Pons (tissue), 1 donor: ENCODE results near the gene VPS13A.

ENCODE experiments used
- DNase-seq: peaks from one replicate; pipeline ENCODE4 v3.0.0-alpha.2; 2016; ENCODE audit warnings: low spot score

The VPS13A gene

GRCh38 chr9:77460938-77461337 is 283.6 kb downstream of the VPS13A start:
- no peak for DNase-seq

GRCh38 chr9:77462066-77462465 is 284.7 kb downstream of the VPS13A start:
- DNase-seq, result no peak

- no peak for DNase-seq
These were observed 285.8 kb downstream of the VPS13A start for GRCh38 chr9:77463151-77463550.

- DNase-seq, result no peak
These were observed 287.3 kb downstream of the VPS13A start for GRCh38 chr9:77464661-77465060.

- DNase-seq, result no peak
These were observed 292.3 kb downstream of the VPS13A start for GRCh38 chr9:77469515-77470231.
